H1 (cell line): ENCODE results near the gene ARHGAP25. TPM values are rescaled to one million over a fixed set of nuclear protein-coding genes. Genes with fewer than 3 reads are reported as not detected.

Experiments used
- CTCF ChIA-PET: fragments of 300-600 bp; sonication (Branson Sonifier 250); formaldehyde crosslinking; loops from one replicate; lab custom pipeline; 2021; ENCODE audit not compliant: partially characterized antibody; lab: Charles Lee
- POLR2A ChIA-PET: fragments of 300-600 bp; sonication (Branson Sonifier 250); formaldehyde crosslinking; loops from one replicate; lab custom pipeline; 2021; ENCODE audit warnings: inconsistent platforms; ENCODE audit not compliant: partially characterized antibody; lab: Charles Lee
- DNase-seq, 2 experiments: peaks; one replicate each; pipeline versions ENCODE4 v3.0.0 to v3.0.0-alpha.2; 2010 to 2022; ENCODE audit warnings: low spot score in 2 of 2, low read depth in 1 of 2, mixed read lengths in 1 of 2
- FAIRE-seq: peaks from 2 replicates; lab custom pipeline; 2011; peaks lifted over from hg19 to GRCh38; lab: Jason Lieb, UNC
- H2AFZ ChIP-seq: 2 replicates; pipeline ENCODE4 v1.8.1; 2012; ENCODE audit warnings: low read length, inconsistent platforms
- H2AK5ac ChIP-seq: 2 replicates; pipeline ENCODE4 v1.6.1; 2013; ENCODE audit warnings: low read depth, low read length
- H2BK120ac ChIP-seq: replicated peaks from 2 replicates; pipeline ENCODE3; 2013; ENCODE audit warnings: low read depth, low read length, inconsistent platforms
- H2BK12ac ChIP-seq: 2 replicates; pipeline ENCODE4 v1.6.1; 2013; ENCODE audit warnings: low read depth, low read length
- H2BK15ac ChIP-seq: 2 replicates; pipeline ENCODE4 v1.6.1; 2013; ENCODE audit warnings: low read length
- H2BK20ac ChIP-seq: 2 replicates; pipeline ENCODE4 v1.6.1; 2013; ENCODE audit warnings: low read length
- H2BK5ac ChIP-seq: 2 replicates; pipeline ENCODE4 v1.6.1; 2013; ENCODE audit warnings: low read depth, low read length
- H3K14ac ChIP-seq: 2 replicates; pipeline ENCODE4 v1.6.1; 2013; ENCODE audit warnings: inconsistent platforms; ENCODE audit not compliant: insufficient read length
- H3K18ac ChIP-seq: 2 replicates; pipeline ENCODE4 v1.6.1; 2013; ENCODE audit warnings: low read length; ENCODE audit errors: extremely low read depth
- H3K23ac ChIP-seq: 2 replicates; pipeline ENCODE4 v1.6.1; 2013; ENCODE audit warnings: inconsistent platforms; ENCODE audit not compliant: insufficient read length
- H3K23me2 ChIP-seq: 2 replicates; pipeline ENCODE4 v1.6.1; 2013; ENCODE audit warnings: low read depth, low read length
- H3K27ac ChIP-seq: 2 replicates; pipeline ENCODE4 v1.6.1; 2011; ENCODE audit warnings: low read depth, low read length, inconsistent platforms
- H3K27me3 ChIP-seq, 4 experiments: replicated peaks in 1 of 4; 1 replicate in 1 of 4; 2 replicates in 3 of 4; pipeline versions ENCODE4 v1.6.1 to v1.8.1; 2011 to 2013; ENCODE audit warnings: low read length in 3 of 4, mild to moderate bottlenecking in 3 of 4, inconsistent platforms in 2 of 4, mixed read lengths in 2 of 4, moderate library complexity in 1 of 4; ENCODE audit not compliant: control insufficient read depth in 3 of 4, insufficient read depth in 3 of 4; ENCODE audit errors: extremely low read depth in 1 of 4
- H3K36me3 ChIP-seq, 4 experiments: 2 replicates each; pipeline versions ENCODE4 v1.6.1 to v1.8.1; 2011 to 2013; ENCODE audit warnings: mild to moderate bottlenecking in 4 of 4, low read length in 3 of 4, moderate library complexity in 2 of 4, control low read depth in 1 of 4, inconsistent platforms in 1 of 4; ENCODE audit not compliant: insufficient read depth in 4 of 4, control insufficient read depth in 2 of 4
- H3K4ac ChIP-seq: replicated peaks from 2 replicates; pipeline ENCODE3; 2013; ENCODE audit warnings: low read length, low read depth, mixed read lengths, inconsistent platforms; ENCODE audit not compliant: insufficient read length
- H3K4me1 ChIP-seq, 4 experiments: replicated peaks in 1 of 4; 1 replicate in 1 of 4; 2 replicates in 3 of 4; pipeline versions ENCODE4 v1.6.1 to v1.8.1; 2011 to 2013; ENCODE audit warnings: low read length in 3 of 4, inconsistent platforms in 2 of 4, mixed read lengths in 1 of 4; ENCODE audit not compliant: insufficient read depth in 4 of 4, control insufficient read depth in 3 of 4
- H3K4me2 ChIP-seq, 2 experiments: 2 replicates each; pipeline versions ENCODE4 v1.6.1 to v1.8.1; 2011 to 2013; ENCODE audit warnings: low read depth in 2 of 2, low read length in 2 of 2, control low read depth in 1 of 2, inconsistent platforms in 1 of 2, mild to moderate bottlenecking in 1 of 2; ENCODE audit not compliant: insufficient read depth in 1 of 2
- H3K4me3 ChIP-seq, 4 experiments: fragments of 200-600, 300-600 bp in 1 of 4; sonication (generic), shearing (Covaris generic), sonication (Bioruptor Twin) in 1 of 4; 2 replicates each; pipeline versions ENCODE4 v1.5.1 to v1.8.1; 2011 to 2016; ENCODE audit warnings: low read length in 4 of 4, low read depth in 3 of 4, control low read depth in 2 of 4, inconsistent platforms in 2 of 4, mild to moderate bottlenecking in 2 of 4, mixed read lengths in 1 of 4, moderate library complexity in 1 of 4; ENCODE audit not compliant: insufficient read depth in 2 of 4; ENCODE audit errors: extremely low read depth in 1 of 4
- H3K56ac ChIP-seq: replicated peaks from 2 replicates; pipeline ENCODE3; 2013; ENCODE audit warnings: low read depth, mild to moderate bottlenecking, mixed read lengths, low read length, inconsistent platforms; ENCODE audit not compliant: insufficient read length
- H3K79me1 ChIP-seq: 2 replicates; pipeline ENCODE4 v1.6.1; 2013; ENCODE audit warnings: low read depth, low read length, control low read depth
- H3K79me2 ChIP-seq, 2 experiments: 2 replicates each; pipeline versions ENCODE4 v1.6.1 to v1.8.1; 2012 to 2013; ENCODE audit warnings: low read length in 2 of 2, mild to moderate bottlenecking in 2 of 2, inconsistent platforms in 1 of 2; ENCODE audit not compliant: insufficient read depth in 2 of 2, control insufficient read depth in 1 of 2
- H3K9ac ChIP-seq, 4 experiments: replicated peaks in 1 of 4; 1 replicate in 1 of 4; 2 replicates in 3 of 4; pipeline versions ENCODE4 v1.6.1 to v1.8.1; 2011 to 2013; ENCODE audit warnings: low read depth in 3 of 4, low read length in 3 of 4, control low read depth in 2 of 4, mild to moderate bottlenecking in 2 of 4, moderate library complexity in 2 of 4, inconsistent platforms in 1 of 4; ENCODE audit errors: extremely low read depth in 1 of 4
- H3K9me3 ChIP-seq, 2 experiments: 2 replicates each; pipeline versions ENCODE4 v1.6.1 to v1.8.1; 2012 to 2013; ENCODE audit warnings: mild to moderate bottlenecking in 2 of 2, moderate library complexity in 2 of 2, control low read depth in 1 of 2, inconsistent platforms in 1 of 2, low read depth in 1 of 2, low read length in 1 of 2, mixed read lengths in 1 of 2; ENCODE audit not compliant: insufficient read depth in 2 of 2
- H4K20me1 ChIP-seq, 2 experiments: replicated peaks in 1 of 2; 2 replicates each; pipeline versions ENCODE3 to v1.8.1; 2011 to 2013; ENCODE audit warnings: inconsistent platforms in 2 of 2, low read length in 2 of 2, mild to moderate bottlenecking in 1 of 2; ENCODE audit not compliant: insufficient read depth in 2 of 2, control insufficient read depth in 1 of 2
- H4K5ac ChIP-seq: 2 replicates; pipeline ENCODE4 v1.6.1; 2013; ENCODE audit warnings: low read length, low read depth, mixed read lengths, inconsistent platforms; ENCODE audit not compliant: insufficient read length
- H4K8ac ChIP-seq: 2 replicates; pipeline ENCODE4 v1.8.0; 2013; ENCODE audit warnings: mild to moderate bottlenecking, moderate library complexity, low read length, inconsistent platforms; ENCODE audit not compliant: insufficient read depth; ENCODE audit errors: extremely low read depth
- H4K91ac ChIP-seq: replicated peaks from 2 replicates; pipeline ENCODE3; 2013; ENCODE audit warnings: low read length, mixed read lengths, inconsistent platforms; ENCODE audit not compliant: insufficient read length
- CHD1 ChIP-seq: IDR thresholded peaks from 2 replicates; pipeline ENCODE4 v1.6.1; 2012; ENCODE audit warnings: low read depth, low read length, improper control_type of control experiment
- MAFK ChIP-seq: IDR thresholded peaks from 2 replicates; pipeline ENCODE4 v1.6.1; 2012; ENCODE audit warnings: low read depth, mild to moderate bottlenecking, improper control_type of control experiment, low read length
- MAX ChIP-seq: IDR thresholded peaks from 2 replicates; pipeline ENCODE4 v1.6.1; 2012; ENCODE audit warnings: inconsistent platforms
- NANOG ChIP-seq: IDR thresholded peaks from 2 replicates; pipeline ENCODE4 v1.6.1; 2011; ENCODE audit warnings: low read length, low read depth, mild to moderate bottlenecking, inconsistent platforms; ENCODE audit not compliant: insufficient read depth, poor library complexity, severe bottlenecking
- PHF8 ChIP-seq: fragments of 200-600 bp; sonication (generic); conservative IDR thresholded peaks from 2 replicates; pipeline ENCODE4 v1.7.1; 2012; ENCODE audit warnings: low read depth, mild to moderate bottlenecking, inconsistent platforms, low read length, moderate library complexity
- POU5F1 ChIP-seq: IDR thresholded peaks from 2 replicates; pipeline ENCODE4 v1.6.1; 2011; ENCODE audit warnings: low read depth, mild to moderate bottlenecking, low read length, moderate library complexity
- RAD21 ChIP-seq, 2 experiments: IDR thresholded peaks in 1 of 2; conservative IDR thresholded peaks in 1 of 2; 2 replicates each; pipeline ENCODE4 v1.6.1; 2011; ENCODE audit warnings: low read depth in 2 of 2, low read length in 2 of 2, improper control_type of control experiment in 1 of 2, inconsistent platforms in 1 of 2, mild to moderate bottlenecking in 1 of 2, moderate library complexity in 1 of 2
- RFX5 ChIP-seq: IDR thresholded peaks from 2 replicates; pipeline ENCODE4 v1.6.1; 2011; ENCODE audit warnings: low read depth, low read length, improper control_type of control experiment, borderline replicate concordance
- RXRA ChIP-seq: IDR thresholded peaks from 2 replicates; pipeline ENCODE4 v1.6.1; 2011; ENCODE audit warnings: low read depth, mild to moderate bottlenecking, low read length, moderate library complexity; ENCODE audit not compliant: insufficient read depth
- SIX5 ChIP-seq: IDR thresholded peaks from 2 replicates; pipeline ENCODE4 v1.6.1; 2011; ENCODE audit warnings: mild to moderate bottlenecking, low read depth, low read length
- SRF ChIP-seq: IDR thresholded peaks from 2 replicates; pipeline ENCODE4 v1.6.1; 2011; ENCODE audit warnings: mild to moderate bottlenecking, low read depth, low read length, moderate library complexity
- TAF7 ChIP-seq: optimal IDR thresholded peaks from 2 replicates; pipeline ENCODE3; 2011; ENCODE audit warnings: low read depth, mild to moderate bottlenecking, inconsistent platforms, low read length, moderate library complexity, borderline replicate concordance
- YY1 ChIP-seq: IDR thresholded peaks from 2 replicates; pipeline ENCODE4 v1.6.1; 2011; ENCODE audit warnings: low read depth, mild to moderate bottlenecking, low read length
- WGBS, 2 experiments: shearing (Covaris generic) in 1 of 2; methylation state at CpG; one replicate each; pipeline versions ENCODE4 v1.1.6 to v1.1.7; 2013 to 2015; ENCODE audit warnings: low lambda C conversion rate in 2 of 2, mixed read lengths in 2 of 2, inconsistent platforms in 1 of 2, low coverage in 1 of 2, missing lambda C conversion rate in 1 of 2; ENCODE audit not compliant: insufficient replicate concordance in 2 of 2, insufficient coverage in 1 of 2, insufficient read length in 1 of 2; ENCODE audit errors: extremely low coverage in 1 of 2, missing lambda C conversion rate in 1 of 2; 5-methylcytosine and 5-hydroxymethylcytosine counted together
- polyA plus RNA-seq, 7 experiments: library from polyadenylated mRNA; depleted of rRNA in 3 of 7; stranded (reverse) in 5 of 7; unstranded in 2 of 7; fragments of >200 nt in 5 of 7; fragments of 200-250 nt in 2 of 7; gene quantifications; 1 replicate in 5 of 7; 2 replicates in 1 of 7; 4 replicates in 1 of 7; pipeline versions ENCODE4 v1.2.1 to v1.2.3, GENCODE V29; 2011 to 2013; ENCODE audit warnings: missing spikeins in 2 of 7, mixed read lengths in 2 of 7
- total RNA-seq: library from RNA; stranded (reverse); fragmentation: NEBNext Ultra II Directional; extraction: Animal tissue kit (Norgen Biotek cat#: 25700); gene quantifications from 2 replicates; pipeline ENCODE4 v1.2.1, GENCODE V29; 2021

ARHGAP25 gene
- total and polyA plus RNA-seq, 2 of the 8 experiments (the other 6 are each of a cell fraction or from before 2014, with no cell fraction given) = 1.00 to 1.2 TPM

GRCh38 chr2:68717305-68717661 lies 17.3 kb upstream of the ARHGAP25 start:
- Histone ChIP-seq H3K14ac (no peak overlapping the region), H4K91ac (no peak overlapping the region), H3K4me1 (no peaks in the 10 kb centered on the region), H3K36me3 (no peaks in the 10 kb centered on the region), H4K8ac (no peak overlapping the region), H3K4me3 (no peak overlapping the region), H3K79me2 (no peaks in the 10 kb centered on the region), H3K9ac (no peak overlapping the region), H3K4ac (no peak overlapping the region), H2BK120ac (no peak overlapping the region), H2BK12ac (no peak overlapping the region), H2AFZ (no peak overlapping the region), H2BK5ac (no peak overlapping the region), H3K27me3 (no peaks in the 10 kb centered on the region), H4K20me1 (no peaks in the 10 kb centered on the region), H2AK5ac (no peak overlapping the region), H2BK15ac (no peak overlapping the region), H2BK20ac (no peak overlapping the region), H3K4me2 (no peak overlapping the region), H3K27ac (no peak overlapping the region), H3K23me2 (no peaks in the 10 kb centered on the region), H3K9me3 (no peaks in the 10 kb centered on the region), H3K79me1 (no peaks in the 10 kb centered on the region), H4K5ac (no peak overlapping the region), H3K56ac (no peak overlapping the region), H3K23ac (no peak overlapping the region), H3K18ac (no peak overlapping the region)
- ChIA-PET POLR2A (no interaction called here), CTCF (interaction anchor here (0.7 to 4.1 kb wide), 8 partner anchors 8 to 252 kb away, joined by 3 to 40 read pairs (median 5); partner anchors contain the start of genes APLF and FBXO48)
- no peak for FAIRE-seq
- no peak for DNase-seq
- 80% methylated on average over 3 of the region's 3 CpGs; no CpG with 5 or more reads in 1 of the 2 experiments for WGBS, 2 experiments
- TF ChIP-seq RFX5 (no peak), RXRA (no peak), YY1 (no peak), RAD21 (IDR thresholded peaks at IDR 0.05 in 1 of 2, conservative IDR thresholded peaks at IDR 0.05 in 1 of 2; ENCODE audit: low read depth in 2 of 2, low read length in 2 of 2) (no peak), PHF8 (no peak), MAX (no peak), SIX5 (no peak), POU5F1 (no peak), SRF (no peak), NANOG (no peak), MAFK (no peak), TAF7 (no peak), CHD1 (no peak)
